ENCODE measurements around the gene SMOC2. TPM values are rescaled to one million over a fixed set of nuclear protein-coding genes. Genes with fewer than 3 reads are reported as not detected.

The SMOC2 gene
- total and polyA plus RNA-seq, 2 donors (not counting 1 experiment from before 2014, with no cell fraction given), result 0.37 TPM; not detected in 1

DNA sequence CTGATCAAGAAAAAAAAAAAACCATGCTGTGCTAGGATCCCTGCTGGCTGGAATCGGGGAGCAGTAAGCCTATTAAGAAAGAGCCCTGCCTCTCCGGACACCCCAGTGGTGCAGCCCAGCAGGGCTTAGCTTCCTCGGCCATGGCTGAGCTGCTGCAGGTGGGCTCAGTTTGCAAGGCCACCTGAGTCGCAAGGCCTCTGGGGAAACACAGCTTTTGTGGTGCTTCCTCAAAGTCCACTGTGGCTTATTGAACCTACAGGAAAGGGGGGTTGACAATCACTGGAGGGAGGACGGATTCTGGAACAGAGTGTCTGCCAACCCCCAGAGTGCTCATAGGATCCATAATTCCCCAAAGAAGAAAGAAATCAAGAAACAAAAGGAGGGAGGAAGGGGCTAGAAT, 240.8 kb downstream of the SMOC2 start:
- no peaks in the 10 kb centered on the region for H4K20me1 ChIP-seq (ENCODE audit: control insufficient read depth, insufficient read depth, low read length, poor library complexity, severe bottlenecking)
- intact Hi-C loops (cut with micrococcal nuclease), result no loop called here
- no peak overlapping the region for H3K4me2 ChIP-seq (replicated peaks; ENCODE audit: low read depth, low read length, poor library complexity, severe bottlenecking)
- TF ChIP-seq EZH2 (IDR thresholded peaks at IDR 0.05; ENCODE audit: borderline replicate concordance, insufficient read depth, low read depth, low read length, poor library complexity, severe bottlenecking), result no peak
- TF ChIP-seq, protein P1, sequence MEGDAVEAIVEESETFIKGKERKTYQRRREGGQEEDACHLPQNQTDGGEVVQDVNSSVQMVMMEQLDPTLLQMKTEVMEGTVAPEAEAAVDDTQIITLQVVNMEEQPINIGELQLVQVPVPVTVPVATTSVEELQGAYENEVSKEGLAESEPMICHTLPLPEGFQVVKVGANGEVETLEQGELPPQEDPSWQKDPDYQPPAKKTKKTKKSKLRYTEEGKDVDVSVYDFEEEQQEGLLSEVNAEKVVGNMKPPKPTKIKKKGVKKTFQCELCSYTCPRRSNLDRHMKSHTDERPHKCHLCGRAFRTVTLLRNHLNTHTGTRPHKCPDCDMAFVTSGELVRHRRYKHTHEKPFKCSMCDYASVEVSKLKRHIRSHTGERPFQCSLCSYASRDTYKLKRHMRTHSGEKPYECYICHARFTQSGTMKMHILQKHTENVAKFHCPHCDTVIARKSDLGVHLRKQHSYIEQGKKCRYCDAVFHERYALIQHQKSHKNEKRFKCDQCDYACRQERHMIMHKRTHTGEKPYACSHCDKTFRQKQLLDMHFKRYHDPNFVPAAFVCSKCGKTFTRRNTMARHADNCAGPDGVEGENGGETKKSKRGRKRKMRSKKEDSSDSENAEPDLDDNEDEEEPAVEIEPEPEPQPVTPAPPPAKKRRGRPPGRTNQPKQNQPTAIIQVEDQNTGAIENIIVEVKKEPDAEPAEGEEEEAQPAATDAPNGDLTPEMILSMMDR (IDR thresholded peaks at IDR 0.05), result no peak
- no peaks in the 10 kb centered on the region for H3K9me3 Mint-ChIP-seq (ENCODE audit: insufficient read depth)
- no peak overlapping the region for H3K27ac Mint-ChIP-seq
- no peaks in the 10 kb centered on the region for H3K4me1 Mint-ChIP-seq
- H3K9me3 ChIP-seq (ENCODE audit: control extremely low read depth in 1 of 3, control insufficient read depth in 2 of 3, insufficient read depth in 1 of 3, low read length in 2 of 3), result peaks cover 0 to 12% (median 0%) of the 10 kb centered on the region in 3 donors
- no peak overlapping the region for H3K4me3 Mint-ChIP-seq
- H3K4me3 ChIP-seq (ENCODE audit: control extremely low read depth in 1 of 5, extremely low read depth in 1 of 5, insufficient read depth in 1 of 5, low read depth in 2 of 5, low read length in 4 of 5), result no peak overlapping the region
- H3K36me3 ChIP-seq (replicated peaks in 1 of 2; ENCODE audit: control extremely low read depth in 1 of 2, control insufficient read depth in 1 of 2, extremely low read depth in 1 of 2, insufficient read depth in 2 of 2, low read length in 1 of 2), result no peaks in the 10 kb centered on the region
- DNase-seq, result no peak
- no peak overlapping the region for H3K9ac ChIP-seq (ENCODE audit: low read length)
- no peaks in the 10 kb centered on the region for H3K27me3 Mint-ChIP-seq
- no peak for ATAC-seq (ENCODE audit: low read depth)
- CTCF ChIA-PET, result no interaction called here
- H3K27me3 ChIP-seq (replicated peaks in 1 of 4; ENCODE audit: control extremely low read depth in 1 of 4, control insufficient read depth in 3 of 4, insufficient read depth in 4 of 4, low read length in 3 of 4), result no peaks in the 10 kb centered on the region
- no peak overlapping the region for H3K27ac ChIP-seq (ENCODE audit: low read length in 2 of 2)
- no peaks in the 10 kb centered on the region for H3K4me1 ChIP-seq (ENCODE audit: control insufficient read depth in 2 of 2, insufficient read depth in 2 of 2, low read length in 2 of 2)
- no peaks in the 10 kb centered on the region for H3K79me2 ChIP-seq (ENCODE audit: control insufficient read depth, insufficient read depth, low read length)
- no peak overlapping the region for H2AFZ ChIP-seq (ENCODE audit: insufficient read depth, low read depth, low read length, poor library complexity, severe bottlenecking)
- 90% methylated on average over 4 of the region's 5 CpGs for WGBS (ENCODE audit: insufficient coverage)
- POLR2A ChIA-PET, result no interaction called here

GRCh38 chr6:168683621-168684020, 242.6 kb downstream of the SMOC2 start:
- DNase-seq (no peak), ATAC-seq (ENCODE audit: low read depth) (no peak)
- Mint-ChIP-seq H3K9me3 (ENCODE audit: insufficient read depth) (no peaks in the 10 kb centered on the region), H3K4me3 (no peak overlapping the region), H3K4me1 (no peaks in the 10 kb centered on the region), H3K27ac (no peak overlapping the region), H3K27me3 (no peaks in the 10 kb centered on the region)
- Histone ChIP-seq H3K27ac (ENCODE audit: low read length in 2 of 2) (no peak overlapping the region), H3K36me3 (replicated peaks in 1 of 2; ENCODE audit: control extremely low read depth in 1 of 2, control insufficient read depth in 1 of 2, extremely low read depth in 1 of 2, insufficient read depth in 2 of 2, low read length in 1 of 2) (no peaks in the 10 kb centered on the region), H3K27me3 (replicated peaks in 1 of 4; ENCODE audit: control extremely low read depth in 1 of 4, control insufficient read depth in 3 of 4, insufficient read depth in 4 of 4, low read length in 3 of 4) (no peaks in the 10 kb centered on the region), H3K79me2 (ENCODE audit: control insufficient read depth, insufficient read depth, low read length) (no peaks in the 10 kb centered on the region), H4K20me1 (ENCODE audit: control insufficient read depth, insufficient read depth, low read length, poor library complexity, severe bottlenecking) (no peaks in the 10 kb centered on the region), H3K9me3 (ENCODE audit: control extremely low read depth in 1 of 3, control insufficient read depth in 2 of 3, insufficient read depth in 1 of 3, low read length in 2 of 3) (peaks cover 0 to 11% (median 0%) of the 10 kb centered on the region in 3 donors), H3K4me1 (ENCODE audit: control insufficient read depth in 2 of 2, insufficient read depth in 2 of 2, low read length in 2 of 2) (no peaks in the 10 kb centered on the region), H3K4me2 (replicated peaks; ENCODE audit: low read depth, low read length, poor library complexity, severe bottlenecking) (no peak overlapping the region), H3K4me3 (ENCODE audit: control extremely low read depth in 1 of 5, extremely low read depth in 1 of 5, insufficient read depth in 1 of 5, low read depth in 2 of 5, low read length in 4 of 5) (no peak overlapping the region), H3K9ac (ENCODE audit: low read length) (no peak overlapping the region), H2AFZ (ENCODE audit: insufficient read depth, low read depth, low read length, poor library complexity, severe bottlenecking) (no peak overlapping the region)
- TF ChIP-seq EZH2 (IDR thresholded peaks at IDR 0.05; ENCODE audit: borderline replicate concordance, insufficient read depth, low read depth, low read length, poor library complexity, severe bottlenecking), result no peak
- TF ChIP-seq, protein P1 (IDR thresholded peaks at IDR 0.05), result no peak
- POLR2A ChIA-PET, result no interaction called here
- CTCF ChIA-PET, result no interaction called here
- WGBS (ENCODE audit: insufficient coverage), result 83% methylated on average over 10 of the region's 11 CpGs
- intact Hi-C loops (cut with micrococcal nuclease), result no loop called here

All from B cell (primary cell).